GM10248 (cell line): ENCODE results near the gene FOSL2.

Experiments
- CTCF ChIA-PET: fragments of 300-600 bp; sonication (Branson Sonifier 250); formaldehyde crosslinking; extraction: SDS; loops from one replicate; lab custom pipeline; 2021; ENCODE audit warnings: antibody characterized with exemption; lab: Yijun Ruan, JAX
- POLR2A ChIA-PET: fragments of 350-650 bp; sonication (Branson Sonifier 250); formaldehyde crosslinking; extraction: SDS; loops from one replicate; lab custom pipeline; 2020; ENCODE audit warnings: antibody characterized with exemption; lab: Yijun Ruan, JAX
- DNase-seq: peaks from one replicate; pipeline ENCODE4 v3.0.0; 2012; ENCODE audit errors: extremely low spot score
- CTCF ChIP-seq: IDR thresholded peaks from 2 replicates; pipeline ENCODE4 v1.5.1; 2012; ENCODE audit warnings: mild to moderate bottlenecking, low read depth; ENCODE audit errors: extremely low read depth, missing control alignments, control extremely low read depth

Gene FOSL2

DNA sequence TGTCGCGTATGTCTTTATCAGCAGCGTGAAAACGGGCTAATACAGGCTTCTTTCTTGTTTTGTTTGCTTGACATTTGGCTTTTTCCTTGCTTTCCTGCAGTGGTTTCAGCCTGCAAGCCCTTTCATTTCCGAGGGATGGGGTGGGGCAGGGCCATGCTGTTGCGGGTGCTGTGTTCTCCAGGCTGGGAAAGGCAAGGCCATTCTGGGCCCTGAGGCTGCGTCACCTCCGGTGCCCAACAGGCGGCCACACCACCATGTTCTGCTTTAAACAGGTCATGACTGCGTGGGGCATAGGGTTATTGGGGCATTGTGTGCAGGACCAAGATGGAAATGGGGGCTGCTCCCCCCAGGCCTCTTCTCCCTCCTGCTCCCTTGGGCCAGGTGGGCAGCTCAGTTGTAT, 64.6 kb downstream of the FOSL2 start:
- TF ChIP-seq CTCF: no peak
- ChIA-PET POLR2A (no interaction called here), CTCF (no interaction called here)
- DNase-seq: no peak

GRCh38 chr2:28461056-28461455, 68.4 kb downstream of the FOSL2 start:
- no peak for DNase-seq
- CTCF ChIA-PET: interaction anchor here (1.0 to 1.5 kb wide), 2 partner anchors 11 to 12 kb away, joined by 3 read pairs; no protein-coding TSS in a partner anchor

DNA sequence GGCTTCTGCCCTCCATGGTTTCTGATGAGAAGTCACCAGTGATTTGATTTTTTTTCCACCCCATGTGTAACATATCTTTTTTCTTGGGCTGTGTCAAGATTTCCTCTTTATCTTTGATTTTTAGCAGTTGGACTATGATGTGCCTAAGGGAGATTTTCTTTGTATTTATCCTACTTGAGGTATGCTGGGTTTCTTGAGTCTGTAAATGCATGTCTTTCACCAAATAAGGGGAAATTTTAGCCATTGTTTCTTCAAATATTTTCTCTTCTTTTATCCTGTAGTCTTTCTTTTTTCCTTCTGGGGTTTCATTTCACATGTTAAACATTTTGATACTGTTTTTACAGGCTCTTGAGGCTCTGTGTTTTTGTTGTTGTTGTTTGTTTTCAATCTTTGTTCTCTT, 69.5 kb downstream of the FOSL2 start:
- ChIA-PET POLR2A (no interaction called here), CTCF (no interaction called here)
- no peak for DNase-seq
- no peak for TF ChIP-seq CTCF

More at GRCh38 chr2:28461056-28461455, 68.4 kb downstream of the FOSL2 start:
- no peak for TF ChIP-seq CTCF
- POLR2A ChIA-PET: no interaction called here

- POLR2A ChIA-PET: no interaction called here
- no peak for DNase-seq
- TF ChIP-seq CTCF: no peak
- CTCF ChIA-PET: interaction anchor here (1.2 kb wide), 1 partner anchor 10 kb away, joined by 4 read pairs; no protein-coding TSS in a partner anchor
These were observed 70.7 kb downstream of the FOSL2 start for GRCh38 chr2:28463211-28463816.

DNA sequence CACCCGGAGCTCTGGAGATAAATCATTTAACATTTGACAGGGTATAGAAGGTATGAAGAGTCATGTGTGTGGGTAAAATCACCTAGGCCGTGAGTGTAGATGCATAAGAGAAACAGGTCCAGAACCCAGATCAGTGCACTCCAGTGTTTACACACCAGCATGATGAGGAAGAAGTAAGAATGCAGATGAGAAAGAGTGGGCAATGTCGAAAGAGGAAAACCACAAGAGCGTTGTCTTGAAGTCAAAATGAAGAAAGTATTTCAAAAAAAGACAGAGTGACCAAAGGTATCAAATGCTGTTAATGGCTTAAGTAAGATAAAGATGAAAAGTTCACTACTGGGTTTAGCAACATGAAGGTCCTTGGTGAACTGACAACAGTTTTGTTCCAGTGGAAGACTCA, 71.2 kb downstream of the FOSL2 start:
- no peak for TF ChIP-seq CTCF
- ChIA-PET CTCF (interaction anchor here (1.2 kb wide), 1 partner anchor 11 kb away, joined by 4 read pairs; no protein-coding TSS in a partner anchor), POLR2A (no interaction called here)
- no peak for DNase-seq

DNA sequence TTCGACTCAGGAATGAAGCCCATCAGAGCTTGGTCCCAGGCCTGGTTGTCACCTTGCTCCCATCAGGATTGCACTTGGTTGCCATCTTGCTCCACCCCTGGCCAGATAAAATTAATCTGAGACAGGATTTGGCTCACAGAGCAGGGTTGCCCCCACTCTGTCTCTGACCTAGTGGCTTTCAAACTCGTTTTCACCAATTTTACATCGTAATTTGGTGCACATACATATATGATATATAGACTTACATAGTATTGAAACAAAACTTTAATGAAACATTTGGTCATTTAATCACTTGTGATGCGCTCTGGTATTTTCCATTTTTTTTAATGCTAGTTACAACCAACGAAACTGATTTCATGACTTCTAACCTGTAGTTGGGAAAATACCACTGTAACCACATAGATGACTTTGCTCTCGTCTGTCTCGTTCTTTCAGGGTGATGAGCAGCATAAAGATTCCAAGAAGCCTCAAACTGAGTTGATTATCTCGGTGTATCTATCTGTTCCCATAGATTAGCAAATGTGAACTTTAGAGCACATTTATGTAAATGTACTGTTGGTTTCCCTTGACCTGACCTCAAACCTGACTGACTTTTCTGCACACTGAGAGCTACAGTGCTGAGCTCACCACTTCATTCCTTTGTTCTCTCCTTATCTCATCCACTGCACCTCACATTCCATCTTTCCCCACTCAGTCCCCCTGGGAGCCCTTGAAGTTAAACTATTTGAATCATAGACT, 72.7 kb downstream of the FOSL2 start:
- POLR2A ChIA-PET: no interaction called here
- DNase-seq: no peak
- CTCF ChIA-PET: interaction anchor here (1.1 kb wide), 1 partner anchor 13 kb away, joined by 3 read pairs; no protein-coding TSS in a partner anchor
- TF ChIP-seq CTCF: no peak
